Adrenal gland (tissue), 12 donors: ENCODE data around the gene PTDSS2. TPM values are rescaled to one million over a fixed set of nuclear protein-coding genes. Genes with fewer than 3 reads are reported as not detected.

Experiments used
- DNase-seq, 7 donors: peaks; one replicate each; pipeline ENCODE4 v3.0.0-alpha.2; 2019 to 2020
- H3K27ac ChIP-seq, 5 donors: fragments of 200-600 bp; sonication (generic) in 4 of 5; 1 replicate in 3 of 5; 2 replicates in 2 of 5; pipeline versions ENCODE4 v1.5.1 to v1.8.0; 2016 to 2020; ENCODE audit warnings: mild to moderate bottlenecking in 1 of 5
- H3K27me3 ChIP-seq: fragments of 200-600 bp; 2 replicates; pipeline ENCODE4 v1.8.0; 2021
- H3K36me3 ChIP-seq, 2 donors: fragments of 200-600 bp; replicated peaks in 1 of 2; 1 replicate in 1 of 2; 2 replicates in 1 of 2; pipeline versions ENCODE4 v1.5.1 to v1.8.0; 2018 to 2022
- H3K4me1 ChIP-seq, 2 donors: fragments of 200-600 bp; replicated peaks in 1 of 2; 1 replicate in 1 of 2; 2 replicates in 1 of 2; pipeline versions ENCODE4 v1.5.1 to v1.8.0; 2018 to 2021
- H3K4me3 ChIP-seq, 4 donors: fragments of 200-600 bp; sonication (generic) in 3 of 4; one replicate each; pipeline ENCODE4 v1.5.1; 2016 to 2018
- H3K9me3 ChIP-seq, 3 donors: fragments of 200-600 bp; sonication (generic) in 1 of 3; replicated peaks in 1 of 3; 1 replicate in 2 of 3; 2 replicates in 1 of 3; pipeline versions ENCODE4 v1.5.1 to v1.8.0; 2016 to 2021
- CTCF ChIP-seq, 6 experiments: fragments of 450-650 bp in 4 of 6; fragments of 200-600 bp in 2 of 6; sonication (generic) in 1 of 6; IDR thresholded peaks; 1 replicate in 5 of 6; 2 replicates in 1 of 6; pipeline versions ENCODE4 v1.5.1 to v1.8.0; 2016 to 2021; ENCODE audit warnings: antibody characterized with exemption in 6 of 6, mild to moderate bottlenecking in 2 of 6, moderate library complexity in 1 of 6
- POLR2A ChIP-seq, 2 donors: fragments of 450-650 bp; IDR thresholded peaks; one replicate each; pipeline ENCODE4 v1.6.1; 2017; ENCODE audit warnings: antibody characterized with exemption in 2 of 2, mild to moderate bottlenecking in 2 of 2, moderate library complexity in 1 of 2
- WGBS, 4 donors: extraction: QIAGEN DNeasy Blood & Tissue Kit in 2 of 4; methylation state at CpG; one replicate each; pipeline versions ENCODE4 v1.1.5 to v1.1.7; 2013 to 2017; 5-methylcytosine and 5-hydroxymethylcytosine counted together
- intact Hi-C, 2 donors: fragments of 100-400 bp; cut with DNase I; formaldehyde crosslinking; loops; one replicate each; pipeline versions ENCODE4 v1.14.1 to v1.15.0; 2022 to 2023
- polyA plus RNA-seq, 3 donors: library from polyadenylated mRNA; stranded (reverse); fragments of 200-250 nt in 2 of 3; fragments of 350-450 nt in 1 of 3; fragmentation: Illumina TruSeq in 1 of 3; extraction: RNeasy Lipid Tissue Mini Kit (QIAGEN cat#74804) in 1 of 3; gene quantifications; one replicate each; pipeline ENCODE4 v1.2.3, GENCODE V29; 2013 to 2014
- total RNA-seq, 9 donors: library from RNA; depleted of rRNA in 4 of 9; stranded (reverse); fragments of >200 nt in 4 of 9; fragments of 120-200 nt in 1 of 9; fragmentation: NEBNext Ultra II Directional in 1 of 9; extraction: Animal tissue kit (Norgen Biotek cat#: 25700) in 1 of 9; gene quantifications; one replicate each; pipeline versions ENCODE4 v1.1.0 to v1.2.4, GENCODE V29; 2013 to 2023
- donor health status: healthy with polysubstance abuse.
- donor health status: Bipolar disorder and iron deficiency.
- donor health status: DM: yes; HTN: yes; CAD: no.
- donor health status: DM: no; HTN: no; CAD: no.
- donor health status: DM: no; HTN: no; CAD: no.
- donor health status: DM: yes; HTN: yes; CAD: no.

Gene PTDSS2
- total and polyA plus RNA-seq, 12 donors, result 11.0 to 109 (median 44.7) TPM

- WGBS, 4 donors, result 62 to 73% (median 71%) methylated on average over 10 to 14 of the region's 14 CpGs
- no peak overlapping the region for H3K4me3 ChIP-seq
- H3K27me3 ChIP-seq, result no peaks in the 10 kb centered on the region
- intact Hi-C loops, result loop anchor here (5.0 to 10.0 kb wide), 2 partner anchors 47 to 50 kb away; partner anchors contain the start of gene RNH1 (in 1 of the 2)
- DNase-seq, result no peak
- peaks cover 5 to 20% of the 10 kb centered on the region in 2 donors for H3K4me1 ChIP-seq
- H3K27ac ChIP-seq, result peak overlapping the region in 2 of 5 donors; percentile 63
- H3K9me3 ChIP-seq, result no peaks in the 10 kb centered on the region
- H3K36me3 ChIP-seq, result peaks cover 0 to 4% of the 10 kb centered on the region in 2 donors
- TF ChIP-seq CTCF (IDR thresholded peaks at IDR 0.05), result no peak
- TF ChIP-seq POLR2A (IDR thresholded peaks at IDR 0.05), result no peak
Measured at GRCh38 chr11:454801-455565, 4.9 kb downstream of the PTDSS2 start.

- Histone ChIP-seq H3K4me1 (peaks cover 5 to 20% of the 10 kb centered on the region in 2 donors), H3K27me3 (no peaks in the 10 kb centered on the region), H3K27ac (peak overlapping the region in 2 of 5 donors; percentile 63), H3K4me3 (no peak overlapping the region), H3K36me3 (peaks cover 0 to 9% of the 10 kb centered on the region in 2 donors), H3K9me3 (no peaks in the 10 kb centered on the region)
- 43 to 61% (median 51%) methylated on average over 21 to 23 of the region's 23 CpGs for WGBS, 4 donors
- intact Hi-C loops, result loop anchor here in 1 of 2 donors (10.0 kb wide), 1 partner anchor 49 kb away; the partner anchor contains the start of gene RNH1
- TF ChIP-seq CTCF (IDR thresholded peaks at IDR 0.05) (no peak), POLR2A (IDR thresholded peaks at IDR 0.05) (peak in 1 of 2 donors; percentile 32)
- peak in 6 of 7 donors; percentile 53 to 79 (median 70) for DNase-seq
Measured at GRCh38 chr11:455566-456147, 5.6 kb downstream of the PTDSS2 start.

GRCh38 chr11:456533-456932 is 6.5 kb downstream of the PTDSS2 start:
- Histone ChIP-seq H3K4me3 (no peak overlapping the region), H3K27ac (peak overlapping the region in 1 of 5 donors; percentile 22), H3K27me3 (no peaks in the 10 kb centered on the region), H3K4me1 (peaks cover 0 to 13% of the 10 kb centered on the region in 2 donors), H3K9me3 (no peaks in the 10 kb centered on the region), H3K36me3 (peaks cover 0 to 18% of the 10 kb centered on the region in 2 donors)
- TF ChIP-seq CTCF (IDR thresholded peaks at IDR 0.05) (no peak), POLR2A (IDR thresholded peaks at IDR 0.05) (no peak)
- DNase-seq, result no peak
- WGBS, 4 donors, result 74 to 90% (median 79%) methylated on average over 7 of the region's 7 CpGs
- intact Hi-C loops, result loop anchor here in 1 of 2 donors (10.0 kb wide), 1 partner anchor 48 kb away; the partner anchor contains the start of gene RNH1

- H3K27me3 ChIP-seq, result no peaks in the 10 kb centered on the region
- no peak overlapping the region for H3K4me3 ChIP-seq
- TF ChIP-seq CTCF (IDR thresholded peaks at IDR 0.05) (no peak), POLR2A (IDR thresholded peaks at IDR 0.05) (no peak)
- H3K36me3 ChIP-seq, result peaks cover 0 to 19% of the 10 kb centered on the region in 2 donors
- H3K9me3 ChIP-seq, result no peaks in the 10 kb centered on the region
- peaks cover 0 to 11% of the 10 kb centered on the region in 2 donors for H3K4me1 ChIP-seq
- WGBS, 4 donors, result 75 to 85% (median 78%) methylated on average over 23 of the region's 23 CpGs
- intact Hi-C loops, result loop anchor here in 1 of 2 donors (10.0 kb wide), 1 partner anchor 48 kb away; the partner anchor contains the start of gene RNH1
- H3K27ac ChIP-seq, result no peak overlapping the region
- DNase-seq, result no peak
Measured at GRCh38 chr11:457111-457760, 7.2 kb downstream of the PTDSS2 start.
